Measurements from ENCODE around the gene AKT1S1.

AKT1S1 gene

DNA sequence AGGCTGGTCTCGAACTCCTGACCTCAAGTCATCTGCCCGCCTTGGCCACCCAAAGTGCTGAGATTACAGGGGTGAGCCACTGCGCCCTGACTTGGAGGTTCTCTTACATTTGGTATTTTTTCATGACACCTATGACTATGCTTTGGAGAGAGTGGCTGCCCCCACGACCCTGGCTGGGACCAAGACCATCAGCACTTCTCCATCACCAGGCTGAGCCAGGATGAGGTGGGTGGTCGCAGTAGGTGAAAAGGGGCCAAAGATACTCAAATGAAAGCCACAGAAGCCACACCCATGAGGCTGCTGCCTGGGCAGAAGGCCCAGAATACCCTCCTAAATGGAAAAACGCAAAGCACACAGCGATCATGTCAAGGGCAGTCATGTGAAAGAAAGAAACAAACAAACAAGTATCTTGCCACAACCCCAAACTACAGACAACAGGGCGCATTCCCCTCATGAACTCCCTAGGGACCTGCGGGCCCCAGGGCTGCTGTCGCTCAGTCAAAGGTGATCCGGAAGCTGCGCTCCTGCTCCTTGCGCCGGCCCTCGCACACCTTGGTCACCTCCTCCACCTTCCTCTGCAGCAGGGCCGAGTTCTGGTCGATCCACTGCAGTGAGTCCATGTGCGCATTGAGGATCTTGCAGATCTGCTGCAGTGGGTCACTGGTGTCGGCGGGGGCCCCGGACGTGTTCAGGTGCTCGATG, 30.7 kb upstream of the AKT1S1 start:
- FAIRE-seq, result no peak

DNA sequence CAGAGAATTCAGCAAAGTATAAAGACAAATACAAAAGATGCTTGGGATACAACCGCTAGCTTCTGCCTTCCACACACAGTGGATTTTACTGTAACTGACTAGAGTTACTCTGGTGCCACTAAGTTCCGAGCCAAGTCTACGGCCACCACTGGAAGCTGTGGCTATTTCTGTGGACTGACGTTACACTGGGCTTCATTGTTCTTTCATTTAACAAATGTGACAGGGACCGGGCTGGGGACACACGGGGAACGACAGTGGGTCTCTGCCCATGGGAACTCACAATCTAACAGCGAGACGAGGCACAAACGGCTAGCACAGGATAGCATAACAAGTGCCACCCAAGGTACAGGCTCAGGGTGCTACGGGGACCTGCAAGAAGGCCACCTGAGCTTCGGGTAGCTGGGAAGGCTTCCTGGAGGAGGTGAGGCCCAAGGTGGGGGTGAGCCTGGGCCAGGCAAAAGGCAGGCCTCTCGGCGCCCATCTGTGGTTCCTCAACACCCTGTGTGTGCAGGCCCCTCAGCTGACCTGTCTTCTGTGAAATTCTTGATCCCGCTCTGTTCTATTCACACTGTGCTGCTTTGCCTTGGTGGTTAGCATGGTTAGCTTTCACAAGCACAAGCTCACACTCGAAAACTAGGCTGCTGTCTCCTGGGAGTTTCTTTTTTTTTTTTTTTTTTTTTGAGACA, 29.9 kb upstream of the AKT1S1 start:
- FAIRE-seq, result no peak

DNA sequence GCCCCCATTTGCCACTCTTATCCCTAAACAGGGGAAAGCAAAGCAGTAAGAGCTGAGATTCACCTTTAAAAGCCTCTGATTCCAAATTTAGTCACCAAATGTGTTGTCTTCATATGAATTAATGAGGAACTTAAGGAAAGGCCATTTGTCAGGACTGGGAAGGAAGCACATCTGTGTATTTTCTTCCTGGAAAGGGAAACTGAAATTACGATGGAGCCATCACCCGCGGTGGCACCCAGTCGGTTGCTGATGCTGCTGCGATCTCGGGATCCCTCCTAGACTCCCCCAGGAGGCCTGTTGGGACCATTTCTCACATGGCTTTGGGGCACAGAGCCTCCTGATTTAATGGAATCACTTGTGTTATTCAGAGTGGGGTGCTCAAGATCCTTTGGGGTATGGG, 27.0 kb upstream of the AKT1S1 start:
- FAIRE-seq, result no peak

DNA sequence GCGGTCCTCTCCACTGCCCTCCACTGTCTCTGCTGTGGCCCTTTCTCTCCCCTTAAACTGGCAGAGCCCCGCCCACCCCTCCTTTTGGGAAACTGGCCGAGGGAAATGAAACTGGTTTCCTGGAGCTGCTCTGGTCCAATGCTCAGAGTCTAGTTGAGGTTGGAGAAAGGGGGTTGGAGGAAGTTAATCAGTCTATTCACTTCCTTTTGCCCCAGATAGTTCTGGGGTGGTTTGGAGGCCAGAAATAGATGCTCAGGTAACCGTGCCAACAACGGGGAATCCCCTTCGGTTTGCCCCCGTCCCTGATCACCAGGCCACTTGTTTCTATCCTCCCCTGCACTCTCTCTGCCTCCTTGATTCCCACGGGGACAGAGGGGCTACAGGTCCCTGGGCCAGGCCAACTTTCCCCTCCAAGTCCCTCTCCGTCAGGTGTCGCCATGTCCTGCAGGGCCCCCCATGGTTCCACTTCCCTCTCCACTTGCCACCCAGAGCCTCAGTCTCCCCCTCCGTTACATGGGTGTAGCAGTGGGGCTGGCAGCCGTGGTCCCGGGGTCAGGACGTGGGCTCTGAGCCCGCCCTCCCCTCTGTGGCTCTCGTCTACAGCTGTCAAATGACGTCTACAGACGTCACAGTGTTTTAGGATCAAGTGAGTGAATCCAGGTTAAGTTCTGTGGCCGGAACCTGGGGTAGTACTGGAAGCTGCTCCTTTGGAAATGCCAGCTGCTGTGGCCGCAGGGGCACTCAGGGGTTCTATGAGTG, 19.9 kb upstream of the AKT1S1 start, which contains the start of gene IL4I1:
TSS of gene IL4I1 (minus strand) at position 25 of the 759 bp plus-strand sequence. CDS start 727 bp downstream, outside the sequence.
- no peak for FAIRE-seq

DNA sequence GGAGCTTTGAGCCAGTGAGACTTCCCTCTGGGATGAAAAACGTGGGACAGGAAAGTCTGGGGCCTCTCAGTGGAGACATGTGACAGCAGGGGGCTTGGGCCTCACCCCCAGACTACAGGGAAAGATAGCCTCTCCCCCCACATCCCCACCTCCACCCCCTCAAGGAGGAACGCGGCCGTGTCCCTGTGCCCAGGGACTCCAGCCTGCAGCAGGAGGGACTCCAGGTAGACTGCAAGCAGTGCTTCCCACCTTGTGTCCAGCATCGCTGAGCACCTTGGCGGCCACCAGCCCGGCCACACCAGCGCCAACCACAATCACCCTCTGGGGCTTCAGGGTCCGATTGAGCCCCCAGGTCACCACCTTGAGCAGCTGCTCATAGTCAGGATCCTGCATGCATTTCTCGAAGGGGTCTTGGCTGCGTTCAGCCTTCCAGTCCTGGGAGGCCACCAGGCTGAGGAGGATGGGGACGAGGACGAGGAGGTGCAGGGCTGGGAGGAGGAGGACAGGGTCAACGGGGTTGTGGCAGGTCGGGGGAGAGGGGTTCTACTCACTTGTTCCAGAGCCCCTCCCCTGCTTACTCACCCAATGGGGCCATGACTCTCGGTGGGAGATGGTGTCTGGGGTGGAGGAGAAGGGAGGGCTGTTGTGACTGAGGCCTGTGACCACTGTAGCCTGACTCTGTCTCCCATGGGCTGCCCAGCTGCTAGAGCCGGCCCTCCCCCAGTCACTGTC, 18.6 kb upstream of the AKT1S1 start:
- FAIRE-seq, result no peak

DNA sequence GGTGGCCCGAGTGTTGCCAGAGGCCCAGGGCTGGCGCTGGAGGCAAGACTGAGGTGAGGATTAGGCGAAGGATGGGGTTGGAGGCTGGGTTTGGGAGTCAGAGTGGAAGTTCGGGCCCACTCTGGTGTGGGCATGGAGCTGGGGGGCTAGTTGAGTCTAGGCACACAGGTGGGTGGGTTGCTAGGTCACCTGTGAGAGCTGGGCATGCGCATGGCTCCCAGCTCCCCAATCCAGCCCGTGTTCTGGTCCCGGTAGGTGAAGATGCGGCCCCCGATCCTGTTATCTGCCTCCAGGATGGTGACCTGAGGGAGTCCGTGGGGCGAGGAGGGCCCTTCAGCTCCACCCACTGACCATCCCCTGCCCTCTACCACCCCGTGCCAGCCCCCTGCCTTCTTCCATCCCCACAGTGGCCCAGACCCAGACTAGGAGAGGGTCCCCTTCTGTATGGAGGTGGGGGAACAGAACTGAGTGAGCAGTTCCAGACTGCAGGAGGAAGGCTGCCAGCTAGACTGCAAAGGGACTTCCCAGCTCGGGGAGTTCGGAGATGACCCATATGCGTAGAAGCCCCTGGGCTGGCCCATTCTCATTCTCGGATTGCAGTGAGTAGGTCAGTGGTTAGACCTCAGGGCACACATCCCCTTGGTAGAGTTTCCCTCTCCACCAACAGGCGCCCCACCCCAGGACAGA, 17.9 kb upstream of the AKT1S1 start:
- no peak for FAIRE-seq

DNA sequence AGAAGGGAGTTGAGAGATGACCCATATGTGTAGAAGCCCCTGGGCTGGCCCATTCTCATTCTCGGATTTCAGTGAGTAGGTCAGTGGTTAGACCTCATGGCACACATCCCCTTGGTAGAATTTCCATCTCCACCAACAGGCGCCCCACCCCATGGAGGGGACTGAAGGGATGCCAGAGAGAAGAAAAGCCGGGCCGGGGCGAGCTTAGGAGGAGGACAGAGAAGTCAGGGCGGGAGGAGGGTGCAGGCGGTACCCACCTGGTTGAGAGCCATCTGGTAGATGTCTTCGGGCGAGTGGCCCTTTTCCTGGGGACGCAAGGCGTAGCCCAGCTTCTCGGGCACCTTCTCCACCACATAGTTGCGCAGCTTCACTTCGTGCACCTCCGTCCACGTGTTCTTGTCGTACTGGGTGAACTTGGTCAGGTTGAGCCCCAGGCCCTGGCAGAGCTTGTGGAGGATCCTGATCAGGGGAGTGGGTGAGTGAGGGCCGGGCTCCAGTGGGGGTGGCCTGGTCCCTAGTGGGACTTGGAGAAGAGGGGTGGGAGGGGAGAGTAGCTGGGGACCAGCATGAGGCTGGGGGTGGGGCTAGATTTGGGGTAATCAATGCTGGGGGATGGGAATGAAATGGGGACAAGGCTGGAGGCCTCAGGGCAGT, 17.0 kb upstream of the AKT1S1 start:
- FAIRE-seq, result no peak

DNA sequence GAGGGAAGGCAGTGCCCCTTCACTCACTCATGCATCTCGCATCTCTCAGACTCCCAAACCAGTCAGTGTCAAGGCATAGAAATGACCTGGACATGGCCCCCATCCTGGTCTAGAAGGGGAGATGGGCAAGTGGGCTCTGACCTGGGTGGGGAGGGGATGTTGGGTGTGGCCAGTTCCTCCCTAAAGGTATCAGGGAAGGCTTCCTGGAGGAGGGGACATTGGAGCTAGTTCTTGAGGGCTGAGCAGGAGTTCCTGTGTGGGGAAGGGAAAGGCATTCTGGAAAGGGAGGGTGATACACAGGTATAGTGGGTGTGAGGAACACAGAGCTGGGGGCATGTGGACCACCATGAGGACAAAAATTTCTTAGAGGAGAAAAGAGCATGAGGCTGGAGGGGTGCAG, 15.6 kb upstream of the AKT1S1 start:
- FAIRE-seq, result no peak

DNA sequence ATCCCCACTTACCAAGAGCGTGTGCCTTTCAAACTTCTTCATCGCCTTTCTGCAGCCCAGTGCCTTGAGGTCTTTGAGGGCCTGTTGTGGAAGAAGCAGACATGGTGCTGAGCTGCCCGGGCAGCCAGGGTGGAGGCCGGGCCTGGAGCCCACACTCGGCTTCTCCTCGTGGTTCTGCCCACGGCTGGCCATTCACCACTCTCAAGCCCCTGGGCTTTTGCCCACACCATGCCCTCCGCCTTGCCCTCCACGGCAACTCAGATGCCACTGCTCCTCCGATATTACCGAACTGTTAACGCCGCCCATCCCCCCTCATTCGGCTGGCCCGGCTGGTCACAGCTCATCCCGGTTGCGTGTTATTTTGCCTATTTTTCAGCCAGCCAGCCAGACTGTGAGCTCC, 14.2 kb upstream of the AKT1S1 start:
- FAIRE-seq, result no peak

DNA sequence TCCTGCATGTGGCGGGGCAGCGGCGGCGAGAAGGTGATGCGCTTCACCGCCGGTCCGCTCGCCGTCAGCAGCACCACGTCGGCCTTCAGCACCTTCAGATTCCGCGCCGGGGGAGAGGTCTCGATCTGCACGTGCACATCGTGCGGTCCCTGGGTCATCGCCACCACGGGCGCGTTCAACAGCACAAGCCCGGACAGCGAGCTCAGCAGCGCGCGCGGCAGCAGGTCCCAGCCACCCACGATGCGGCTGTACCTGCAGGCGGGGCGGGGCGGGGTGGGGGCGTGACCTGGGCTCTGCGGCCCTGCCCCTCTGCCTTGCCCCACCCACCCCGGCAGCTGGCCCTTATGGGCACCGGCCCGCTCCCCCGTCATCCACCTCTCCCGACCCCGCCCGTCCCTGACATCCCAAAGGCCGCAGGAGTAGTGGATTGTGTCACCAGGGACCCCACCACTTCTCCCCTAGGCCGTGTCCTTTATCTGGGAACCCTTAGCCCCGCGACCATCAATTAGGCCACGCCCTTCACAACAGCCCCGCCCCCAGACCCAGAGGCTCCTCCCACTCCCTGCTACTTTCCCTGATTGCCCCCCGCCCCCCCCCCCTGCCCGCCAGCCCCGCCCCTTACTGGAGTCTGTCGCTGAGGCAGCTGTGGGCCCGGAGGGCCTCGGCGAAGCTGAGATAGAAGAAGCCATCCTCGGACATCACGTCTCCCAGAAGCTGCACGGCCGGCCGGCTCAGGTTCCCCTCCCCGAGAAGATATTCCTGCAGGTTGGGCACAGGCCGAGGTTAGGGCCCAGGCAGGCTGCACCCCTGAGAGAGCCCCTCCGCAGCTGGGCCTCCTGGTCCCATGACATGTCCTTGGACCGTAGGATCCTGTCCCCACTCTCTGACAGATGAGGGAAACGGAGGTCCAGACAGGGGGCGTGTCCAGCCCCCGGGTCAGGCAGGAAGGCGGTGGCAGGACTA, 13.5 kb upstream of the AKT1S1 start:
- no peak for FAIRE-seq

DNA sequence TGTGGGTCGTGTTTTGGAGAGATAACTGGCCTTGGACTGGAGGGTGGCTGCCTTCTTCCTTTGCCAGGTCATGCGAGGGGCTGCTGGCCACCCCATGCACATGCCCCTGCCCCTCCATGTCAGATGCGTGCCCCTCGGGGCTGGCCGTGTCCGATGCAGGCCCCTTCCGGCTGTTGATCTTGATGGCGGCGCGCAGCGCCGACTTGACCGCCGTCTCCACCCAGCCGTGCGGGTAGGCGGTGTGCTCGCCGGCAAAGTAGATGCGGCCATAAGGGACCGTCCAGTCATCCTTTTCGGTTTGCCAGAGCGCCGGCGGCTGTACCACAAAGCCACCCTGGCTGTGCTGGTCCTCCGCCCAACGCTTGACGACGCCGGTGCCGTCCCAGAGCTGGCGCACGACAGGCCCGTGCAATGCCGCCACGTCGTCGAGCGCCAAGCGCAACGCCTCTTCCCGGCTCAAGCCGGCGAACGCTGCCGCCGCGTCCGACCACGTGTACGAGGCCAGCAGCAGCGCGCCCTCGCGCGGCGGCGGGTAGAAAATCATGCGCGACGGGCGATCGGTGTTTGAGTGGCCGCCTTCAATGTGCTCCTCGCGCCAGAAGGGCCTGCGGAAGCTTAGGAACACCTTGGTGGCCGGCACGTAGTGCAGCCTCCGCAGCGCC, 12.7 kb upstream of the AKT1S1 start:
- FAIRE-seq, result no peak

DNA sequence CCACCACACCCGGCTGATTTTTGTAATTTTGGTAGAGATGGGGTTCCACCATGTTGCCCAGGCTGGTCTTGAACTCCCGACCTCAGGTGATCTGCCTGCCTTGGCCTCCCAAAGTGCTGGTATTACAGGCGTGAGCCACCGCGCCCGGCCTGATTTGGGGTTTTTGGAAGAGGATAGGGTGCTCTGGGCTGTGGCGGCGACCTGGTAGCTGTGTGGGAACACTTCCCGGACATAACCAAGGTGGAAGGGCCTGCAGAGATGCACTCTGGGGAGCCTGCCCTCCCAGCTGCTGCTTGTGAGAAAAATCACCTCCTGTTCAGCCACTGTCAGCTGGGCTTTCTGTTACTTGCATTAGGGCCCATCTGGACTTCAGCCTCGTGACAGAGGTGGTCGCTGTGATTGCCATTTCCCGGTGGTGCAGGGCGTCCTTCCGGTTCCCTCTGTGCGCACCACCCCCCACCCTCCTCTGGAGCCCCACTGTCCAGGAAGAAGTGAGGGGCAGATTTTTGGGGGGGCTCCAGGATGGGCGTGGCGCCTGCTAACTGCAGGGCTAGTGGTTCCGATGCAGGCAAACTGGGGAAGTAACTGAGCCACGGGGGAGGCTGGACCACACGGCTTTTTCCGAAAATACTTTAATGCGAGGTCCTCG, 12.0 kb upstream of the AKT1S1 start:
- no peak for FAIRE-seq

DNA sequence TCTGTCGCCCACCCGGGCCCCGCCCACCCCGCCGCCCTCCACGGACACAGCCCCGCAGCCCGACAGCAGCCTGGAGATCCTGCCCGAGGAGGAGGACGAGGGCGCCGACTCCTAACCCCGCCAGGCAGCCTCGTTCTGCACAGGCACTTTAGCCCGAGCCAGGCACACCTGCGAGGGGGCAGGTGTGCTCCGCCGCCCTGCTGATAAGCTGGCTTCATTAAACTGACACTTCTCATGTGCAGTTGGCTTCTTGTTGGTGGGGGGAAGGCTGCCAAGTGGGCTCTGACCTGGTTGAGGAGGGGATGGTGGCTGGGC, 11.3 kb upstream of the AKT1S1 start:
- no peak for FAIRE-seq

DNA sequence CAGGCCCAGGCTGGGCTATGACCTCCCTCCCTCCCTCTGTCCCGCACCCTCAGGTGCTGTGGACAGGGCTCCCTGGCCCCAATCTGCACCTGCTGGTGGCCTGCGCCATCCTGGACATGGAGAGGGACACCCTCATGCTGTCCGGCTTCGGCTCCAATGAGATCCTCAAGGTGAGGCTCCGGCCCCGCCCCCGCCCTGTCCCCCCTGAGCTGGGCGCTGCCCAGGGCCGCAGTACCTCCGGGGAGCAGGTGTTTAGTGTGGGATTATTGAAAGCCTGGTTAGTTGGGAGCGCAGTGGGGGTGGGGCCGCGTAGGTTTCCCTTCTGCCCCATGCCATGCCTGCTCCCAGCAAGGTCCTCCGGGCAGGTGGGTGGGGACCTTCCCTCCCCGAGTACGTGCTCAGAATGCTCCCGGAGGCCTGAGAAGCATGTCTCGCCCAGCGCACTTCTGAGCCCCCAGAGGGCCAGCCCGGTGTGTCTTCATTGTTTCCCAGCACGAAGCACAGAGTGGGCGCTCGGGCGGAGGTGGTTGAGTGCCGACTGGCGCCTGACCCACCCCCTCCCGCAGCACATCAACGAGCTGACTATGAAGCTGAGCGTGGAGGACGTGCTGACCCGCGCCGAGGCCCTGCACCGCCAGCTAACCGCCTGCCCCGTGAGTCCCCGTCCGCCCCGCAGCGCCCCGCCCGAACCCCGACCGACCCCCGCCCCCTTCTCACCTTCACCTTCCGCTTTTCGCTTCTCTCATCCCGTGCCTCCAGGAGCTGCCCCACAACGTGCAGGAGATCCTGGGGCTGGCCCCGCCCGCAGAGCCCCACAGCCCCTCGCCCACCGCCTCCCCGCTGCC, 10.7 kb upstream of the AKT1S1 start:
- no peak for FAIRE-seq

DNA sequence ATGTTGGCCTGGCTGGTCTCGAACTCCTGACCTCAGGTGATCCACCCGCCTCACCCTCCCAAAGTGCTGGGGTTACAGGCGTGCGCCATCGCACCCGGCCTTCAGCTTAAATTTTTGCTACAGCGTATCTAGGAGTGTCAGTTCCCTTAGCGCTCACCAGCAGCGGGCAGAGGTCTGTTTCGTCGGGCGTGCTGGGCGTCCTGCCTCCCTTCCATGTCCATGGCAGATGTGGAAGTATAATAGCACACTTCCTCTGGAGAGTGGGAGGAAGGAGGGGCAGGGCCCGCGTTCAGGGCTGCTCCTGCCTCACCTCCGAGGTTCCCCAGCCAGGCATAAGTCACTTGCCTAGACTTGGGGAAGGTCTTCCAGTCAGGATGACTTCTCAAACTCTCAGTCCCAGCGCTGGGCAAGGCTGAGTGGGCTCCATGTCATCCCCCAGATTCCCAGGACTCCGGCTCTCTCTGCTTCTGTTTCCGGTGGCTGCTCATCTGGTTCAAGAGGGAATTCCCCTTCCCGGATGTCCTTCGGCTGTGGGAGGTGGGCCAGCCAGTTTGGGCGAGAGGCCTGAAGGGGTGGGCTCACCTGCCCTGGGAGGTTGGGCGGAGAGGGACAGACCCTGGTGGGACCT, 10.0 kb upstream of the AKT1S1 start:
- FAIRE-seq, result no peak

DNA sequence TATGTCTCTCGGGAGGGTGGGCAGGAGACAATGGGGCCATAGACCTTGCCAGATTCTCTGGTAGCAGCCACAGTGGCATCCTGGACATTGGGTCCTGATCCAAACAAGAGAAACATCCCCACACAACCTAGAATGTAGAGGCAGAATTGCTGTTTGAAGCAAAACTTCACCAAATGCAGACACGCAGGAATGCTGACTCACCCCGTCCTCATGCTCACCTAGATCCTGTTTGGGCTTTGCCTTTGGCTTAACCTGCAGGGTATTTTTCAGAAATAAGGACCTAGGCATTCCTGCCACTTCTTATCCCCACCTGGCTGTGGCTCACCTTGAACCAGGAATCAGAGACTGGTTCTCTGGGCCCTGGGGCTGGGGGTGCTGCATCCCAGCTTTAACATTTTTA, 7.6 kb upstream of the AKT1S1 start:
- no peak for FAIRE-seq

DNA sequence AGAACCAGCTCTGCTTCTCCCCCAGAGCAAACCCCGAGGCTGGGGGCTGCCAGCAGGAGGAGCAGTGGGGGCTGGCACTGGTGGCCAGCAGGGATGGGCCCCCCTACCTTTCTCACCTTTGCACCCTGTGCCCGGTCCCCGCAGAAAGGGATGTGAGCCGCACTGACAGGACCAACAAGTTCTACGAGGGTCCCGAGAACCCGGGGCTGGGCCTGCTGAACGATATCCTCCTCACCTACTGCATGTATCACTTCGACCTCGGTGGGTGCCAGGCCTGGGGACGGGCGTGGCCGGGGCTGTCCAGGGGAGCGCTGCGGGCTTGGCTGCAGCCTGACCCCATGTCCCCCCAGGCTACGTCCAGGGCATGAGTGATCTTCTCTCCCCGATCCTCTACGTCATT, 7.0 kb upstream of the AKT1S1 start:
- FAIRE-seq, result no peak

DNA sequence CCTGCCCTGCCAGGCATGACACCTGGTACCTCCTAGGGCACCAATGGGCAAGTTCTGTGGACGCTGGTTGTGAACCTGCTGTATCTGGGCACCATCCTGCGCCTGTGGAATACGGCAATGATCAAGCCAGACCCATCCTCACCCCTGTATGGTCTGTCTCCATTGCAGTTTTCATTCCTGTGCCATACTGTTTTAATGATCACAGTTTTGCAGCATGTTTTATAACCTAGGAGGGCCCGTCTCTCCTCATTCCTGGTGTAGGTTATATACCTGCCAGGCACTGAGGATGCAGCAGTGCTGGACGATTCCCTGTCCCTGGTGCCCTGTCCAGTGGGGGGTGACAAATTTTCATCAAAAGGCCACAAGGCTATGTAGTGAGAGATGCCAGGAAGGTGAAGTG, 5.9 kb upstream of the AKT1S1 start:
- no peak for FAIRE-seq

All from G401.6 (cell line).